Measurements from ENCODE around the gene FGFR2.

FGFR2 gene

DNA sequence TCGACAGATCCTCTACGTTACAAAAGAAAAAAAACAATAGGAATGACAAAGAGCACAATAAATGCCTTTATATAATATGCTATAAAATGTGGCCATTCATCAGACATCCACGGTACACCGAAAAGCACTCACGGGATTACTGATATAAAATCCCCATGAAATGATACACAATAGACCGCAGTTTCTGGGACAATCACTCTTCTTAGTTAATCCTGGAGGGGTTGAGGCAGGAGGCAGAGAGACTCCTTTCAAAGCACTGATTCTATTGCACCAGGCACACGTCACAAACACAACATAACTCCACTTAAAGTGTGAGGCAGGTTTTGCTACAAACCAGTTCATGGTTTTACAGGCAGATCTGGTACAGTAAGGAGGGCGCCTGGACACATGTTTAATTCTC lies 113.8 kb downstream of the FGFR2 start:
- no peak for DNase-seq

- no peak for DNase-seq
Measured at GRCh38 chr10:121481180-121481579, 117.1 kb downstream of the FGFR2 start.

DNA sequence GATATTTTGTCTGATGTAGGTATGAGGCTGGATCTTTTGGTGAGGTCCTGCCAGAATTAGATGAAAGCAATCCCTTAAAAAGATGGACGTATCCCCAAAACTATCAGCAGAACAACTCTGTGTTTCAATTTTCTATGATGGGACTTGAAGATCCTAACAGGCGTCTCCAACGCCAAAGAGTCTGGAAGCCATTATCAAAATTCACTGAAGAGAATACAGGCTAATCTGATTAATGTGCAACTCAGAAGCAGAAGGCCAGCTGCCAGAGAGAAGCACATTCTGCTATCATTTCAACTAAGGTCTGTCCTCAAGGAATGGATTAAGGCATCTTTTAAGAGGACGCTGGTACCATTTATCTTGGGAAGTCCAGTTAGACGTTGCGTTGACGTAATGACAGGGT lies 119.7 kb downstream of the FGFR2 start:
- DNase-seq, result no peak

- DNase-seq, result no peak
Measured at GRCh38 chr10:121469797-121470606, 128.2 kb downstream of the FGFR2 start.

DNA sequence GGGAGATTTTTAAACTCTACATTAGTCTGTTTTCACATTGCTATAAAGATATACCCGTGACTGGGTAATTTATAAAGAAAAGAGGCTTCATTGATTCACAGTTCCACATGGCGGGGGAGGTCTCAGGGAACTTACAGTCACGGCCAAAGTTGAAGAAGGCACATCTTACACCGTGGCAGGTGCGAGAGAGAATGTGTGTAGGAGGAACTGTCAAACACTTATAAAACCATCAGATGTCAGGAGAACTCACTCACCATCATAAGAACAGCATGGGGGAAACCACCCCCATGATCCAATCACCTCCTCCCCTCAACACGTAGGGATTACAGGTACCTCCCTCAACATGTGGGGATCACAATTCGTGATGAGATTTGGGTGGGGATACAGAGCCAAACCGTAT lies 129.5 kb downstream of the FGFR2 start:
- DNase-seq, result no peak

GRCh38 chr10:121466424-121466823 lies 131.8 kb downstream of the FGFR2 start:
- no peak for DNase-seq

GRCh38 chr10:121465215-121465614 lies 133.0 kb downstream of the FGFR2 start:
- DNase-seq, result no peak

- no peak for DNase-seq
Measured at GRCh38 chr10:121464517-121464916, 133.7 kb downstream of the FGFR2 start.

GRCh38 chr10:121462955-121463354 lies 135.3 kb downstream of the FGFR2 start:
- DNase-seq, result no peak

- DNase-seq, result no peak
Measured at GRCh38 chr10:121462281-121462680, 136.0 kb downstream of the FGFR2 start.

- no peak for DNase-seq
Measured at GRCh38 chr10:121461307-121461706, 136.9 kb downstream of the FGFR2 start.

GRCh38 chr10:121460733-121461132 lies 137.5 kb downstream of the FGFR2 start:
- no peak for DNase-seq

- no peak for DNase-seq
Measured at GRCh38 chr10:121459622-121460453, 138.4 kb downstream of the FGFR2 start.

- DNase-seq, result no peak
Measured at GRCh38 chr10:121459279-121459621, 139.0 kb downstream of the FGFR2 start.

- no peak for DNase-seq
Measured at GRCh38 chr10:121457729-121458128, 140.5 kb downstream of the FGFR2 start.

DNA sequence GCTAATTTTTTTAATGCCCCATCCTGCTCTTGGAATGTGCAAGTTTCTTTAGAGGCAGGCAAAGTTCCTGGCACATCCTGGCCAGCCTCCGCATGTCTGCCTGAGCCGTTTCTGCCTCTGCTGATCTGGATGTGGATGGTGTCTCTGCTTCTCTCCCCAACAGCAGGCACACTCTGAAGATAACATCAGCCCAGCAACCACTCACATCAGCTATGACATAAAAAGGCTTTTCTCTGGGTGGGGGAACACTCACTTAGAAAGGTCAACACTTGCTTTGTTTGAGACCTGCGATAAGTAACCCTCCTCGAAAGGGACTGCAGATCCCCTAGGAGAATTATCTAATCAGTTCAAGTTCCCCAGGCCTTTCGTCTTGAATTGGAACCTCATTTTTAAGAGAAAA lies 142.9 kb downstream of the FGFR2 start:
- DNase-seq, result no peak

DNA sequence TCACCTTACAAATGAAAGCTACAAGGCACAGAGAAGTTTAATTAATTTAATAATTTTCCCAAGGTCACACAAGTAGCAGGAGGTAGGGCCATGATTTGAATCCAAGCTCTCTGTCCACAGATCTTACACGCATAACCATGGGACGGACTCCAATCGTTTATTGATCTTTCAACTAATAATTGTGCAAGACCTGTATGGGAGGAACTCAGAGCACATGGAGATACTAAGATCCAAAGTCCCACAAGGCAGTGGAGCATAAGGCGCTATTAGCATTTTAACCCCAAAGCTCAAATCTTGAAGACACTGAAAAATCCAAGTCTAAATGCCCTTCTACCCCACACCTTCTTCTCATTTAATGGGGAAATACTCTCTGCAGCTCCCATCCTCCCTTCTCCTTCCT lies 143.5 kb downstream of the FGFR2 start:
- DNase-seq, result no peak

GRCh38 chr10:121453160-121453559 lies 145.1 kb downstream of the FGFR2 start:
- DNase-seq, result no peak

DNA sequence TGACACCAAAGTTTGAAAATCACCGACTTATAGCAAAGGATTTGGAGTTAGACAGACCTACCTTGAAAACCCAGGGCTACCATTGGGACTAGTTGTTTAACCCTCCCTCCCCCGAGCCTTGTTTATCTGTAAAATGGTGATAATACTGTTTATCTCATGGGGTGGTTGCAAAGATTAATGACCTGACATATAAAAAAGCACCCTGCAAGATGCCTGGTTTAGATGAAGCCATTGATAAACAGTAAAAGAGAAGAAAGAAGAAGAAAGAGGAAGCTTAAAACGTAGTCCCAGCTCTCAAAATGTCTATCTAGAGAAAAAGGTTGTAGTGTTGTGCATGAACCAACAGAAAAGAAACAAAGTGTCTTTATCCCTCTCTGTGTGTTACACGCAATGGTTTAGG lies 145.7 kb downstream of the FGFR2 start:
- no peak for DNase-seq

- no peak for DNase-seq
Measured at GRCh38 chr10:121450247-121450646, 148.0 kb downstream of the FGFR2 start.

DNA sequence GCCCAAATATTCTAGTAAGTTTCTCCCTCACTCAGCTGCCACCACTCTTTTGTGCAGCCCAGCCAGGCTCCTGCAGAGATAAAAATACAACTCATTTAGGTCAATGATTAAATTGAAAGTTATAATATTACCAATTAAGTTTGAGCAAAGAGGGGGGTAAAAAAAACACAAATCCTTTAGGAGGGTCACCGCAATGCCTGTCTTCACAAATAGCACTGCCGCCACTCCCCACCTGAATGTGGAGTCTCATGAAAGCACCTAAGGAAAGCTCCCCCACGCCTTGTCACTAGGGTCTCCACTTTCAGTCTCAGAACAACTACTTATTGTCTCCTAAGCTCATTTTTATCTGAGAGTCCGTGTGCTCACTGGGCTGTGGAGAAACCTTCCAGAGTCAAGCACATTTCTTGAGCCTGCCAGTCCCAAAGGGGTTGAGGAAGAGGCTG lies 148.7 kb downstream of the FGFR2 start:
- no peak for DNase-seq

GRCh38 chr10:121448766-121449421 lies 149.3 kb downstream of the FGFR2 start:
- DNase-seq, result no peak

DNA sequence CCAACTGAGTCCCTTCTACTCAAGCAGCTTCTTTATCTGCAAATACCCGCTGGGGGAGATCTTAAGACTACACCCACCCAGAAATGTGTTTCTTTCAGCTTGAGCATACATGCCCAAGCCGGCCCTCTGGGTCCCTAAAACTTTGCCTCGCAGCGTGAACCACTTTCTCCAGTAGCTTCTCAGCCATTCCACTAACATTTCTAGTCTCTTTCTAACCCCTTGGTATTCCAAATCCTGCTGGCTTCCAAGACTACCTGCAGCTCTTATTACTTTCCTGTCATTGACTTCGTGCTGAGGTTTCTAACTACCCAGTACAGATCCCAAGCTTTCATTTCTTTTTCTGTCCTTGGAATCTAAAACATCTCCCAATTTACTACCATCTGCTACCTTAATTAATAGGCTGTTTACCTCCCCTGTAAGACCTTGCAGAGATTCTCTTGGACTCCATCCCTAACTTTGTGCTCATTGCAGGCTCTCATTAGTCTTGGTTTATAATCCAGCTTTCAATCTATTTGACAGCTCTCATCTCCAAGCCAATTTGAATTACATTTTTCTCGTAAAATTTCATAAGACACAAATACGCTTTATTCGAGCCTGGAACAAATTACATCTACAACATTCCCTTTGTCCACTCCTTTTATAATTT lies 153.6 kb downstream of the FGFR2 start:
- DNase-seq, result no peak
